HTR-8/SVneo (cell line): ENCODE data around the gene MRGPRG.
"Not testable (repeated sequence)": the region's sequence is repeated elsewhere in the genome, so short reads cannot be mapped to it uniquely, and the experiment has no call there.

Experiments used
- DNase-seq: peaks from one replicate; pipeline ENCODE4 v3.0.0; 2011; ENCODE audit warnings: low spot score, mixed read lengths; ENCODE audit not compliant: insufficient read length
- FAIRE-seq: peaks from 2 replicates; lab custom pipeline; 2011; peaks lifted over from hg19 to GRCh38; lab: Jason Lieb, UNC

Gene MRGPRG

DNA sequence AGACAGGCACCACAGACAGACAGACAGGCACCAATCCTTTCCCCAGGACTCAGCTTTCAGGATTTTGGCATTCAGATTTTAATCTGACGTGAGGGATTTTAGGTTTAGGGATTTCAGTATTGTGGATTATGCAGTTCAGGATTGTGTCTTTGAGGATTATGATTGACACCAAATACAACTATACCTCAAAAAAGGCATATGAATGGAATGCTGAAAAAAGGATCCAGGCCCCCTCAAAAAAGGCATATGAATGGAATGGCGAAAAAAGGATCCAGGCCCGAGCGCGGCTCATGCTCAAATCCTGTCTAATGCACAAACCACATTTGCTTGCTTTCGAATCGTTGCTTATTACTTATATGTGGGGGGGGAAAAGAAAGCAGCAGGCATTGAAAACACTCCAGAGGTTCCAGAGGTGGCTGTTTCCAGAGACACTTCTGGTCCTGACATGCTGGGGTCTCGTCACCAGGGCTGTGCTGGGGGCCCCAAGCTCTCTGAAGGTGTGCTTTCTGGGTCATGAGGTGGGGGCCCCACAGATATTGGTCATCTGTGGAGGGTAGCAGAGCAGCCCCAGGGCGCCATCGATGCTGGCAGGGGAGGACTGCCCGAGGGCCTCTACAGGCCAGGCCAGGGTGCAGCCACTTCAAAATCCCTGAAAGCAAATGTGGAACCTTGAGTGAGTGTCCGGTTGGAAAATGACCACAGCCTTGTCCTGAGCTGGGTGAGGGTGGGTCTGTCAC lies 36.7 kb downstream of the MRGPRG start:
- DNase-seq (no peak), FAIRE-seq (no peak)

DNA sequence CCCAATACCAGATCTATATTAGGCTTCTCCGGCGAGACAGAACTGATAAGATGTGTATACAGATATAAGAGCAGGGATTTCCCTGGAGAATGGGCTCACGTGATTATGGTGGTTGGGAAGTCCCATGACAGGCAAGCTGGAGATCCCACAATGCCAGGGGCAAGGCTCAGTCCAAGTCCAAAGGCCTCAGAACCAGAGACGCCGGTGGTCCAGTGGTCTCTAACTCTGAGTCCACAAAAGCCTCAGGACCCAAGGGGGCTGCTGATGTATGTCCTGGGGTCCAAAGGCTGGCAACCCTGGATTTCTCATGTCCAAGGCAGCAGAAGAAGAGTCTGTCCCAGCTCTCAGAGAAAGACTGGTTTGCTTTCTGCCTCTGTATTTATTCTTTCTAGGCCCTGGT lies 37.7 kb downstream of the MRGPRG start:
- no peak for DNase-seq
- no peak for FAIRE-seq

DNA sequence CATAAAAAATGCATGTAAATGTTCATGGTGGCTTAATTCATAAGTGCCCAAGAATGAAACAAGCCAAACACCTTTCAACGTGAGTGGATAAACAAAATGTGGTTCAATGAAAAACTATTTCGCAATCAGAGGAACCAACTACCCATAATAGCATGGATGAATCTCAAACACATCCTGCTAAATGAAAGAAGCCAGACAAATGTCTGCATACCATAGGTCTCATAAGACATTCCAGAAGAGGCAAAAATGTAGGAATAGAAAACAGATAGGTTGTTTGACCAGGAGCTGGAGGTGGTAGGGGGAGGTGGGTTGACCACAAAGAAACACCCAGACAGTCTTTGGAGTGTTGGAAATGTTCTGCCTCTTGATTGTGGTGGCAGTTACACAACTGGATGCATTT lies 40.3 kb downstream of the MRGPRG start:
- DNase-seq: no peak
- FAIRE-seq: no peak

DNA sequence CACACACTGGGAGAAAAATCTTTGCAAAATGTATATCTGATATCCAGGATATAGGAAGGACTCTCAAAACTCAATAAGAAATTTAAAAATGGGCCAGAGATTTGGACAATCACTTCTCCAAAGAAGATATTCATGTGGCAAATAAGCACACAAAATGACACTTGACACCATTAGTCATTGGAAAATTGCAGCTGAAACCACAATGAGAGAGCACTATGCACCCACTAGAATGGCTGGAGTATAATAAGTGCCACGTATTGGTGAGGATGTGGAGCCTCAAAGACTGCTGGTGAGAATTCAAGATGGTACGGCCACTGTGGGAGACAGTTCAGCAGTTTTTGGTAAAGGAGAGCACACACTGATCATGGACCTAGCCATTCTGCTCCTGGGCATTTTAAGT lies 40.7 kb downstream of the MRGPRG start:
- FAIRE-seq (no peak), DNase-seq (no peak)

DNA sequence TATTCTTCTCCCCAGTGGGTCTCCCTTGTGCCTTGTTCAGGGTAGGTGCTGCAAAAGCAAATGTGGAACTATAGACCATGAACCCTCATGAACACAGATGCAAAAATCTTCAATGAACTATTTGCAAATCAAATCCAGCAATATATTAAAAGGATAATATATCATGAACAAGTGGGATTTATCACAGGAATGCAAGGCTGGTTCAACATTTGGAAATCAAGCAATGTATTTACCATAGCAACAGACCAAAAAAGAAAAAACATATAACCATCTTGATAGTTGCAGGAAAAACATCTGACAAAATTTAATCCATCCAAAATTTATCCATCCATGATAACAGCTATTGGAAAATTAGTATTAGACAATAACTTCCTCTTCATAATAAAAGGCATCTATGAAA lies 42.1 kb downstream of the MRGPRG start:
- no peak for DNase-seq
- FAIRE-seq: no peak

- DNase-seq (no peak), FAIRE-seq (no peak)
Measured at GRCh38 chr11:3175194-3175593, 43.4 kb downstream of the MRGPRG start.

DNA sequence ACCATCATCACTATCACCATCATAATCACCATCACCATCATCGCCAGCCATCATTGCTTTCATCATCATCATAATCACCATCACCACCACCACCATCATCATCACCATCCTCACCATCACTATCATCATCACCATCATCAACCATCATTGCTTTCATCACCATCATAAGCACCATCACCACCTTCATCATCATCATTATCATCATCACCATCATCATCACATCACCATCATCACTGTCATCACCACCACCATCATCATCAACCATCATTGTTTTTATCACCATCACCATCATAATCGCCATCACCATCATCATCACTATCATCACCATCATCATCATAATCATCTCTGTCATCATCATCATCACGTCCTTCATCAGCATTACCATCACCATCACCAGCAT lies 44.2 kb downstream of the MRGPRG start:
- FAIRE-seq (no peak), DNase-seq (no peak)

GRCh38 chr11:3173795-3174194 lies 44.8 kb downstream of the MRGPRG start:
- FAIRE-seq (peak; percentile 99), DNase-seq (no peak)

DNA sequence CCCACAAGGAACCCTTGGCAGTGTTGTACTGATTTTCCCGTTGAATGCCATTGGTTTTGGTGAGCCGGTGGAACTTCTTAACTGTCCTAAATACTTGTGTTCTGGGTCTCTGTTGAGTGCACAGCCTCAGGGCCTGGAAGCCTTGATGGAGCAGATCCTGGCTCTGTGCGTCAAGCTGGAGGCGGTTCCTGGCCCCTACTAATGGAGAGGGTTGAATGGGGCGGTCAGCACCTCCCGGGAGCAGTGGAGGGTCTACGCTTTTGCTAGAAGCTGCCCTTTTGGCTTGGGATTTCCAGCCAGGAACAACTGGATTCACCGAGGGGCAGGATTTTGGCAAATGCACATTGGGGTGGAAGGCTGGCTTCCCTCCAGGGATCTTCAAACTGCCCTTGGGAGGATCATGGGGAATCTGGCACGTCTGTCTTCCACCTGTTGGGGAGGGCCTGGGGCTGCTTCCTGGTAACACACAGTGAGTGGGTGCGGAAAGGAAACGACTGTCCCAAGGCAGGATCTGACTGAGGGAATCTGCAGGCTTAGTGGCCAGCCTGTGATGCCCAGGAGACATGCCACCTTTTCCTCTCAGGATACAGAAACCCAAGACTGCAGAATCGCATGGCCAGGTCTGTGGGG lies 46.6 kb downstream of the MRGPRG start:
- FAIRE-seq: no peak
- no peak for DNase-seq

GRCh38 chr11:3170756-3171650 lies 47.6 kb downstream of the MRGPRG start:
- DNase-seq: no peak
- FAIRE-seq: no peak

GRCh38 chr11:3170044-3170755 lies 48.4 kb downstream of the MRGPRG start:
- FAIRE-seq (no peak), DNase-seq (no peak)

- FAIRE-seq (peak; percentile 91), DNase-seq (no peak)
Measured at GRCh38 chr11:3169255-3170043, 49.2 kb downstream of the MRGPRG start.

DNA sequence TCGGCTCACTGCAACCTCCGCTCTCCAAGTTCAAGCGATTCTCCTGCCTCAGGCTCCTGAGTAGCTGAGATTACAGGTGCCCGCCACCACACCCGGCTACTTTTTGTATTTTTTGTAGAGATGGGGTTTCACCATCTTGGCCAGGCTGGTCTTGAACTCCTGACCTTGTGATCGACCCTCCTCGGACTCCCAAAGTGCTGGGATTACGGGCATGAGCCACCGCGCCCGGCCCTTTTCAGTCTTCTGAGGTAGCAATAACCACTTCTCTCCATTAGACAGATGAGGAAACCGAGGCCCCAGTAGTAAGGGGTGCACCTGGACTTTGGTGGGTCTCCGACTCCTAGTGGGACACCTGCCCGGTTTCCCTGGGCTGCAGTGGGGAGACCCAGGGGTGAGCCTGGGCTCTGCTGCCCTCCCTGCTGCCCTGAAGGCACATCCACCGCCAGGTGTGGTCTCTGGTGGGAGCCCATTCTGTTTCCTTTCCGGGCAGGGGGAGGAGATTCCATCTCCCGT lies 49.8 kb downstream of the MRGPRG start:
- not testable (repeated sequence) for DNase-seq, FAIRE-seq
